PC-9 (cell line): ENCODE results near the gene DPM2. TPM values are rescaled to one million over a fixed set of nuclear protein-coding genes. Genes with fewer than 3 reads are reported as not detected.

Experiments
- BruUV-seq: library from RNA; stranded (reverse); fragments of 400-500 nt; replicated peaks from 2 replicates; lab custom pipeline; 2021; lab: Mats Ljungman, UMichigan
- CTCF ChIA-PET: fragments of 300-600 bp; sonication (Branson Sonifier 250); formaldehyde crosslinking; loops from one replicate; lab custom pipeline; 2022; ENCODE audit warnings: antibody characterized with exemption; lab: Charles Lee
- POLR2A ChIA-PET: fragments of 300-600 bp; sonication (Branson Sonifier 250); formaldehyde crosslinking; loops from one replicate; lab custom pipeline; 2022; ENCODE audit warnings: antibody characterized with exemption; ENCODE audit not compliant: unreplicated experiment; lab: Charles Lee
- DNase-seq, 2 experiments: peaks; one replicate each; pipeline versions ENCODE4 v3.0.0 to v3.0.0-alpha.2; 2015 to 2022; ENCODE audit warnings: mixed read lengths in 1 of 2
- H2AFZ ChIP-seq: fragments of 200-600 bp; sonication (generic); 2 replicates; pipeline ENCODE4 v1.8.1; 2017; ENCODE audit warnings: antibody characterized with exemption
- H3F3A ChIP-seq: fragments of 200-600 bp; sonication (generic); 2 replicates; pipeline ENCODE4 v1.8.1; 2017; ENCODE audit warnings: antibody characterized with exemption, mild to moderate bottlenecking, low read depth; ENCODE audit not compliant: insufficient read depth
- H3K27ac ChIP-seq: fragments of 200-600 bp; sonication (generic); 2 replicates; pipeline ENCODE4 v1.6.1; 2016; ENCODE audit warnings: mixed run types
- H3K27me3 ChIP-seq: fragments of 200-600 bp; sonication (generic); 2 replicates; pipeline ENCODE4 v1.6.1; 2016; ENCODE audit warnings: low read depth, mixed run types; ENCODE audit not compliant: insufficient read depth
- H3K36me3 ChIP-seq: fragments of 200-600 bp; sonication (generic); 2 replicates; pipeline ENCODE4 v1.6.1; 2016; ENCODE audit warnings: low read depth, mixed run types
- H3K4me1 ChIP-seq: fragments of 200-600 bp; sonication (generic); replicated peaks from 2 replicates; pipeline ENCODE4 v1.6.1; 2016; ENCODE audit warnings: mixed run types; ENCODE audit not compliant: insufficient read depth
- H3K4me2 ChIP-seq: fragments of 200-600 bp; sonication (generic); 2 replicates; pipeline ENCODE4 v1.6.1; 2017; ENCODE audit warnings: mixed run types
- H3K4me3 ChIP-seq: fragments of 200-600 bp; sonication (generic); 2 replicates; pipeline ENCODE4 v1.6.1; 2016; ENCODE audit warnings: mixed run types
- H3K79me2 ChIP-seq: fragments of 200-600 bp; sonication (generic); 2 replicates; pipeline ENCODE4 v1.6.1; 2017; ENCODE audit warnings: low read depth, mixed run types
- H3K9me2 ChIP-seq: fragments of 200-600 bp; sonication (generic); 2 replicates; pipeline ENCODE4 v1.8.1; 2017; ENCODE audit warnings: mild to moderate bottlenecking; ENCODE audit not compliant: insufficient read depth
- H3K9me3 ChIP-seq: fragments of 200-600 bp; sonication (generic); 2 replicates; pipeline ENCODE4 v1.8.1; 2016; ENCODE audit warnings: low read depth; ENCODE audit not compliant: insufficient read depth
- H4K20me1 ChIP-seq: fragments of 200-600 bp; sonication (generic); 2 replicates; pipeline ENCODE4 v1.8.1; 2017; ENCODE audit not compliant: insufficient read depth
- CTCF ChIP-seq: fragments of 200-600 bp; sonication (generic); conservative IDR thresholded peaks from 2 replicates; pipeline ENCODE4 v1.6.1; 2017; ENCODE audit warnings: mixed run types, antibody characterized with exemption, mild to moderate bottlenecking, moderate library complexity
- EZH2 ChIP-seq: fragments of 200-600 bp; sonication (generic); IDR thresholded peaks from 2 replicates; pipeline ENCODE4 v1.8.0; 2017; ENCODE audit warnings: antibody characterized with exemption, low read depth
- intact Hi-C: fragments of 100-400 bp; cut with micrococcal nuclease; formaldehyde crosslinking; loops from one replicate; pipeline ENCODE4 v1.10.0; 2022; ENCODE audit not compliant: unreplicated experiment
- total RNA-seq: library from RNA; stranded (reverse); gene quantifications from 2 replicates; pipeline ENCODE4 v1.2.3, GENCODE V29; 2021

The DPM2 gene
- total RNA-seq, 1 experiment from 2014 or later = 79.4 TPM

GRCh38 chr9:127934986-127935385 is 2.7 kb downstream of the DPM2 start:
- H3K79me2 ChIP-seq = peaks cover 30% of the 10 kb centered on the region
- TF ChIP-seq CTCF (no peak), EZH2 (no peak)
- no peaks in the 10 kb centered on the region for H3K27me3 ChIP-seq
- H3K27ac ChIP-seq = no peak overlapping the region
- H3K9me3 ChIP-seq = no peaks in the 10 kb centered on the region
- no peak overlapping the region for H2AFZ ChIP-seq
- peaks cover 37% of the 10 kb centered on the region for H3K4me1 ChIP-seq
- ChIA-PET POLR2A (interaction anchor here (0.6 kb wide), 2 partner anchors 322 to 1694 kb away, joined by 3 read pairs; no protein-coding TSS in a partner anchor), CTCF (no interaction called here)
- H3K4me3 ChIP-seq = no peak overlapping the region
- H3K36me3 ChIP-seq = no peaks in the 10 kb centered on the region; the same call in 1 of the 2 replicates
- no peaks in the 10 kb centered on the region for H3K9me2 ChIP-seq
- no TSS peak for BruUV-seq
- H3K4me2 ChIP-seq = no peak overlapping the region
- no peak for DNase-seq
- intact Hi-C loops = no loop called here
- peaks cover 46% of the 10 kb centered on the region for H3F3A ChIP-seq
- H4K20me1 ChIP-seq = 0 out of 2 replicates have a peak, but pooled peaks cover 3% of the 10 kb centered on the region

GRCh38 chr9:127934248-127934647 is 3.4 kb downstream of the DPM2 start:
- H3K79me2 ChIP-seq = peaks cover 30% of the 10 kb centered on the region
- no peak overlapping the region for H3K4me3 ChIP-seq
- intact Hi-C loops = no loop called here
- no peak overlapping the region for H2AFZ ChIP-seq
- POLR2A ChIA-PET = interaction anchor here (0.7 kb wide), 1 partner anchor 101 kb away, joined by 3 read pairs; no protein-coding TSS in a partner anchor
- no TSS peak for BruUV-seq
- no peaks in the 10 kb centered on the region for H3K9me2 ChIP-seq
- peaks cover 43% of the 10 kb centered on the region for H3F3A ChIP-seq
- no peak overlapping the region for H3K4me2 ChIP-seq
- no peak for DNase-seq
- no peaks in the 10 kb centered on the region for H3K36me3 ChIP-seq
- no peak for TF ChIP-seq CTCF
- no peak for TF ChIP-seq EZH2
- no peak overlapping the region for H3K27ac ChIP-seq
- H4K20me1 ChIP-seq = 0 out of 2 replicates have a peak, but pooled peaks cover 3% of the 10 kb centered on the region
- CTCF ChIA-PET = interaction anchor here (0.6 to 0.7 kb wide), 2 partner anchors 66 to 135 kb away, joined by 3 to 11 read pairs; no protein-coding TSS in a partner anchor
- H3K9me3 ChIP-seq = no peaks in the 10 kb centered on the region
- H3K27me3 ChIP-seq = no peaks in the 10 kb centered on the region
- H3K4me1 ChIP-seq = peaks cover 37% of the 10 kb centered on the region

GRCh38 chr9:127931092-127931881 is 6.4 kb downstream of the DPM2 start:
- ChIA-PET POLR2A (interaction anchor here (0.5 to 0.6 kb wide), 2 partner anchors 70 to 148 kb away, joined by 6 read pairs; no protein-coding TSS in a partner anchor), CTCF (interaction anchor here (0.6 kb wide), 1 partner anchor 104 kb away, joined by 9 read pairs; no protein-coding TSS in a partner anchor)
- TF ChIP-seq EZH2 (no peak), CTCF (no peak)
- 0 out of 2 replicates have a peak, but pooled peaks cover 3% of the 10 kb centered on the region for H4K20me1 ChIP-seq
- peaks cover 42% of the 10 kb centered on the region for H3K4me1 ChIP-seq
- H3K9me3 ChIP-seq = no peaks in the 10 kb centered on the region
- no peaks in the 10 kb centered on the region for H3K9me2 ChIP-seq
- intact Hi-C loops = no loop called here
- H3K27me3 ChIP-seq = no peaks in the 10 kb centered on the region
- peaks cover 52% of the 10 kb centered on the region for H3F3A ChIP-seq
- 0 out of 2 replicates have a peak overlapping the region, but pooled peaks have one; percentile 48 for H2AFZ ChIP-seq
- no peaks in the 10 kb centered on the region for H3K36me3 ChIP-seq
- H3K4me2 ChIP-seq = peak overlapping the region; percentile 88
- H3K79me2 ChIP-seq = peaks cover 18% of the 10 kb centered on the region
- DNase-seq = peak in 1 of 2 experiments; percentile 46
- H3K4me3 ChIP-seq = peak overlapping the region; percentile 58
- BruUV-seq = no TSS peak
- no peak overlapping the region for H3K27ac ChIP-seq
